Left renal pelvis (tissue), 4 donors: ENCODE data around the gene MSGN1. TPM values are rescaled to one million over a fixed set of nuclear protein-coding genes. Genes with fewer than 3 reads are reported as not detected.

ENCODE experiments used
- DNase-seq, 4 donors: peaks; one replicate each; pipeline ENCODE4 v3.0.0-alpha.2; 2013; ENCODE audit warnings: low read depth in 4 of 4, low spot score in 3 of 4
- polyA plus RNA-seq, 4 donors: library from polyadenylated mRNA; unstranded; fragments of 120-200 nt; gene quantifications; one replicate each; pipeline ENCODE4 v1.2.1, GENCODE V29; 2013; ENCODE audit not compliant: insufficient read length in 4 of 4

MSGN1 gene
- polyA plus RNA-seq, 4 donors, result not detected

- DNase-seq, result no peak
These were observed 29.5 kb downstream of the MSGN1 start for GRCh38 chr2:17845806-17846205.

GRCh38 chr2:17846676-17847075 lies 30.4 kb downstream of the MSGN1 start:
- no peak for DNase-seq

- no peak for DNase-seq
These were observed 31.0 kb downstream of the MSGN1 start for GRCh38 chr2:17847236-17847635.

GRCh38 chr2:17849275-17849674 lies 33.0 kb downstream of the MSGN1 start:
- DNase-seq, result no peak

- DNase-seq, result no peak
These were observed 33.9 kb downstream of the MSGN1 start for GRCh38 chr2:17850151-17850550.

- DNase-seq, result peak in 1 of 4 donors; percentile 12
These were observed 35.7 kb downstream of the MSGN1 start for GRCh38 chr2:17851731-17852585.

GRCh38 chr2:17853799-17854198 lies 37.5 kb downstream of the MSGN1 start:
- DNase-seq, result no peak

GRCh38 chr2:17857021-17857420 lies 40.8 kb downstream of the MSGN1 start:
- no peak for DNase-seq

GRCh38 chr2:17858064-17858463 lies 41.8 kb downstream of the MSGN1 start:
- no peak for DNase-seq

- no peak for DNase-seq
These were observed 47.3 kb downstream of the MSGN1 start for GRCh38 chr2:17863539-17863938.

- no peak for DNase-seq
These were observed 48.4 kb downstream of the MSGN1 start for GRCh38 chr2:17864676-17865075.

GRCh38 chr2:17867133-17867532 lies 50.9 kb downstream of the MSGN1 start:
- DNase-seq, result no peak

Other genes starting within 250 kb of the MSGN1 start
- 10 to 100 TPM; 27.7 to 42.5 (median 40.2) TPM for gene SMC6, start 62.6 kb upstream of the MSGN1 start, polyA plus RNA-seq
- gene GEN1, start 62.3 kb upstream of the MSGN1 start, polyA plus RNA-seq, result 10 to 100 TPM in 3 of 4 donors, 1 to 10 TPM in 1; 8.6 to 18.4 (median 14.4) TPM
- gene KCNS3, start 62.2 kb downstream of the MSGN1 start, polyA plus RNA-seq, result 1 to 10 TPM; 1.6 to 9.8 (median 7.5) TPM